ENCODE data around the gene THBS2.
"Not testable (repeated sequence)": the region's sequence is repeated elsewhere in the genome, so short reads cannot be mapped to it uniquely, and the experiment has no call there.

Gene THBS2

DNA sequence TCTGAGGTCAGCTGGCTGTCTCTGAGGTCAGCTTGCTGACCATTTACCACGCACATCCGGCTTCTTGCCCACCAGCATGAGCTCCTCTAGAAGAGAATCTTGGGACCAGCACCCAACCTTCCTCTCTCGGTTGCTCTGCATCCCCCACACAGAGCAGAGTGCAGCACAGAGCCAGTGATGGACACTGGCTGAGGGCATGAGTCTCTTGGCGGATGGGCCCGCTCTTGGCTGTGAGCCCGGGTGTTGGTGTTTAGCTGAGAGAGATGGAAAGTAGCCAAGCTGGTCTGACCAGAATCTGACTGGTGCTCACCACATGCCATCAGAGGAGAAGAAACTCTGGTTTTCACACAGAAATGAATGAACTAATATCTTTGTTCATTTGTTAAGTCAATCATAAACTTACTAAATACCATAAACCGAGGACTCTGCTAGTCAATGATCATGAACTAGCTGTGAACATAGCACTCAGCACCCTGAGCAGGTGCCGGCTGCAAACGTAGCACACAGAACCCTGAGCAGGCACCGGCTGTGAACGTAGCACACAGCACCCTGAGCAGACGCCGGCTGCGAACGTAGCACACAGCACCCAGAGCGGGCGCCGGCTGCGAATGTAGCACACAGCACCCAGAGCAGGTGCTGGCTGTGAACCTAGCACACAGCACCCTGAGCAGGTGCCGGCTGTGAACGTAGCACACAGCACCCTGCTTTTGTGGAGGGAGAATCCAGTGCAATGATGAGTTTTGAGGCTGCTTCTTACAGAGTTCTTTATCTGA lies 10.4 kb upstream of the THBS2 start:
- H3K4me1 ChIP-seq (ENCODE audit: low read depth, poor library complexity, severe bottlenecking), result no peaks in the 10 kb centered on the region
- no peaks in the 10 kb centered on the region for H4K20me1 ChIP-seq (ENCODE audit: insufficient read depth)
- H3K9ac ChIP-seq, result no peak overlapping the region
- no peak overlapping the region for H3K4me3 ChIP-seq (IDR thresholded peaks at IDR 0.05; ENCODE audit: insufficient read depth, low read depth, low read length)
- H3K79me2 ChIP-seq (ENCODE audit: insufficient read depth, low read depth), result no peaks in the 10 kb centered on the region
- H3K36me3 ChIP-seq (ENCODE audit: insufficient read depth), result no peaks in the 10 kb centered on the region
- no peak overlapping the region for H2AFZ ChIP-seq (ENCODE audit: low read depth)
- H3K4me2 ChIP-seq, result no peak overlapping the region
- TF ChIP-seq CTCF (conservative IDR thresholded peaks at IDR 0.05; ENCODE audit: low read depth, low read length), result no peak
- H3K27me3 ChIP-seq (ENCODE audit: insufficient read depth, low read depth), result no peaks in the 10 kb centered on the region
- H3K27ac ChIP-seq, result no peak overlapping the region

- Histone ChIP-seq H3K27ac (no peak overlapping the region), H3K27me3 (ENCODE audit: insufficient read depth, low read depth) (no peaks in the 10 kb centered on the region), H3K4me1 (ENCODE audit: low read depth, poor library complexity, severe bottlenecking) (no peaks in the 10 kb centered on the region), H3K4me3 (IDR thresholded peaks at IDR 0.05; ENCODE audit: insufficient read depth, low read depth, low read length) (no peak overlapping the region), H3K4me2 (no peak overlapping the region), H3K9ac (no peak overlapping the region), H2AFZ (ENCODE audit: low read depth) (no peak overlapping the region), H3K79me2 (ENCODE audit: insufficient read depth, low read depth) (no peaks in the 10 kb centered on the region), H3K36me3 (ENCODE audit: insufficient read depth) (no peaks in the 10 kb centered on the region), H4K20me1 (ENCODE audit: insufficient read depth) (no peaks in the 10 kb centered on the region)
- no peak for TF ChIP-seq CTCF (conservative IDR thresholded peaks at IDR 0.05; ENCODE audit: low read depth, low read length)
These were observed 9.7 kb upstream of the THBS2 start for GRCh38 chr6:169263374-169263773.

DNA sequence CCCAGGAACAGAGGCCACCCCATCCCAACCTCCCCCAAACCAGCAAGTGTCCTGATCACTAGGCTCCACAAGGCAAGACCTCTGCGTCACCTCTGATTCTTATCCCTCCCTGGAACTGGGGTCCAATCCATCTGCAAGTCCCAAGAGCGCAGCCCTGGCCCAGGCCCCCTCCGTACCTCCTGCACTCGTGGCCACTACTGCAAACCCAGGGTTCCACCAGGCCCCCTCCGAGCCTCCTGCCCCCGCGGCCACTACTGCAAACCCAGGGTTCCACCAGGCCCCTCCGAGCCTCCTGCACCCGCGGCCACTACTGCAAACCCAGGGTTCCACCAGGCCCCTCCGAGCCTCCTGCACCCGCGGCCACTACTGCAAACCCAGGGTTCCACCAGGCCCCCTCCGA lies 9.0 kb upstream of the THBS2 start:
- H3K27ac ChIP-seq; H3K4me3 ChIP-seq (IDR thresholded peaks at IDR 0.05; ENCODE audit: insufficient read depth, low read depth, low read length); H3K9ac ChIP-seq; H3K79me2 ChIP-seq (ENCODE audit: insufficient read depth, low read depth); H3K36me3 ChIP-seq (ENCODE audit: insufficient read depth); H4K20me1 ChIP-seq (ENCODE audit: insufficient read depth); H3K4me2 ChIP-seq; H3K4me1 ChIP-seq (ENCODE audit: low read depth, poor library complexity, severe bottlenecking); H2AFZ ChIP-seq (ENCODE audit: low read depth); H3K27me3 ChIP-seq (ENCODE audit: insufficient read depth, low read depth): not testable (repeated sequence)

- Histone ChIP-seq H3K79me2 (ENCODE audit: insufficient read depth, low read depth) (no peaks in the 10 kb centered on the region), H3K27ac (no peak overlapping the region), H3K27me3 (ENCODE audit: insufficient read depth, low read depth) (no peaks in the 10 kb centered on the region), H3K36me3 (ENCODE audit: insufficient read depth) (no peaks in the 10 kb centered on the region), H3K4me3 (IDR thresholded peaks at IDR 0.05; ENCODE audit: insufficient read depth, low read depth, low read length) (no peak overlapping the region), H3K9ac (no peak overlapping the region), H4K20me1 (ENCODE audit: insufficient read depth) (no peaks in the 10 kb centered on the region), H2AFZ (ENCODE audit: low read depth) (no peak overlapping the region), H3K4me2 (no peak overlapping the region), H3K4me1 (ENCODE audit: low read depth, poor library complexity, severe bottlenecking) (no peaks in the 10 kb centered on the region)
- TF ChIP-seq CTCF (conservative IDR thresholded peaks at IDR 0.05; ENCODE audit: low read depth, low read length), result no peak
These were observed 2.9 kb upstream of the THBS2 start for GRCh38 chr6:169256518-169256917.

- Histone ChIP-seq H2AFZ (ENCODE audit: low read depth) (no peak overlapping the region), H3K36me3 (ENCODE audit: insufficient read depth) (no peaks in the 10 kb centered on the region), H3K27ac (no peak overlapping the region), H3K4me3 (IDR thresholded peaks at IDR 0.05; ENCODE audit: insufficient read depth, low read depth, low read length) (no peak overlapping the region), H3K9ac (no peak overlapping the region), H3K4me2 (no peak overlapping the region), H4K20me1 (ENCODE audit: insufficient read depth) (no peaks in the 10 kb centered on the region), H3K27me3 (ENCODE audit: insufficient read depth, low read depth) (no peaks in the 10 kb centered on the region), H3K4me1 (ENCODE audit: low read depth, poor library complexity, severe bottlenecking) (no peaks in the 10 kb centered on the region), H3K79me2 (ENCODE audit: insufficient read depth, low read depth) (no peaks in the 10 kb centered on the region)
- no peak for TF ChIP-seq CTCF (conservative IDR thresholded peaks at IDR 0.05; ENCODE audit: low read depth, low read length)
These were observed 2.4 kb upstream of the THBS2 start for GRCh38 chr6:169256061-169256460.
